ENCODE measurements around the gene PODNL1.

The PODNL1 gene

DNA sequence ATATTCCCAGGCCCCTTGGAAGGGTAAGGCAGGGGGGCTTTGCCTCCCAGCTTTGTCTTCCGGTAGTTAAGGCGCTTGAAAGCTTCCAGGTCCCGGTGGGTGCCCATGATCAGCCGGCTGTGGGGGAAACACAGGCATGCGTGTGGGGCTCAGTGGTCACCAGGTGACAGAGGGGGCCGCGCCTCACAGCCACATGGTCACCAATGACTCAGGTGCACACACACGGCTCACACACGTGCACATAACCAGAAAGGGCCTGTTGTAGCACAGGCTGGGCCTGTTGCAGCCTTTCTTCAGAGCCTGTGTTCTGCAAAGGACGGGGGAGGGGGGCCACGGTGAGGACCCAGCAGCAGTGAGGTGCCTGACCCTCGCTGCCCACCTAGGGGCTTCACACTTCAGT, 55.4 kb downstream of the PODNL1 start:
- Mint-ChIP-seq H3K9me3 (no peaks in the 10 kb centered on the region), H3K27ac (no peak overlapping the region), H3K4me1 (peaks cover 71% of the 10 kb centered on the region), H3K36me3 (peaks cover 11% of the 10 kb centered on the region), H3K4me3 (peak overlapping the region; percentile 72)
- DNase-seq (ENCODE audit: low spot score in 2 of 2) (no peak), ATAC-seq (no peak)

DNA sequence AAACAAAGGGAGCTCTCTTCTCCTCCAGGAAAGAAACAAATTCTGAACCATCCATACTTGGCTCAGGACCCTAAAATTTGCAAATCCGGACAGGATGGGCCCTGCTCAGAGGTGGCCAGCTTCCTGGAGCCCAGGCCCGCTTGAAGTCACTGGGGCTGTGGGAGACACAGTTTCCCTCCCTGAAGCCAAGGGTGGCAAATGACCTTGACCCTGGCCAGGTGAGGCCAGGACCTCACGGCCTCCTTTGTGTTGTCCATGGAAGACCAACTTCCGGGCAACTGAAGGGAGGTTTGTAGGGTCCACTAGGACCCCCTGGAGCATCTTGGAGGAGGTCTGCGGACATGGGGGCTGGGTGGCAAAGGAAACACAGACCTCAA, 55.8 kb downstream of the PODNL1 start:
- Mint-ChIP-seq H3K36me3 (peaks cover 11% of the 10 kb centered on the region), H3K27ac (peak overlapping the region; percentile 88), H3K9me3 (no peaks in the 10 kb centered on the region), H3K4me1 (peaks cover 68% of the 10 kb centered on the region), H3K4me3 (peak overlapping the region; percentile 72)
- no peak for ATAC-seq
- DNase-seq (ENCODE audit: low spot score in 2 of 2), result no peak

DNA sequence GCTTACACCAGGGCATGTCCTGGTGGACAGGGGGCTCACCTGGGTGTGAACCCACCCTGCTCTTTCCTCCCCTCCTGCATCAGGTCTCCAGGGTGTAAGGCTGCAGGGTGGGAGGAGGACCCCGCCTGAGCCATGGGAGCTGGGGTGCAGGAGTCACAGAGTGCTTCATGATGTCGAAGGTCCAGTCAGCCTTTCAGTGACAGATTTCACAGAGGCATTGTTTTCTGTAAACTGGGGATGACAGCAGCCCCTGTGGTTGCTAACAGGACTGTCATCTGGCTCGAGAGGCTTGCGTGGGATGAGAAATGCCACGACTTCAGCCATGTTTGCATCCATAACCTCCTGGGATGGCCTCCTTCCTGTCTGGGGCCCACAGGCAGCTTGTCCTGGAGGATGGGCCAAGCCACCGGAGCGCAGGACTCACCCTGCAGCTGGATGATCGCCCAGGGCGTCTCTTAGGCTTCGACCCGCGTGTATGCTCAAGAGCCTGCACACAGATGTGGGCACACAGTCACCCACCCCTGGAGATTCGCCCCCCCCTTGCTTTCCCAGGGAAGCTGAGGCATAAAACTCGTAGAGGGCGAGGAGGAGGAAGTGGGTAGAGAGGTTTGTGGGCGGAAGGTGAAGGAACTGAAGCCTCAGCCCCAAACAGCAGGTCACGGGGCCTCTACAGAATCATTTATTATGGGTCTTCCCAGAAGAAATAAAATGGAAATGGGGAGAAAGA, 56.4 kb downstream of the PODNL1 start:
- peaks cover 11% of the 10 kb centered on the region for H3K36me3 Mint-ChIP-seq
- H3K27ac Mint-ChIP-seq, result peak overlapping the region; percentile 88
- peak overlapping the region; percentile 72 for H3K4me3 Mint-ChIP-seq
- ATAC-seq (peak; percentile 75), DNase-seq (ENCODE audit: low spot score in 2 of 2) (peak in 1 of 2 donors; percentile 72)
- no peaks in the 10 kb centered on the region for H3K9me3 Mint-ChIP-seq
- H3K4me1 Mint-ChIP-seq, result peaks cover 62% of the 10 kb centered on the region

DNA sequence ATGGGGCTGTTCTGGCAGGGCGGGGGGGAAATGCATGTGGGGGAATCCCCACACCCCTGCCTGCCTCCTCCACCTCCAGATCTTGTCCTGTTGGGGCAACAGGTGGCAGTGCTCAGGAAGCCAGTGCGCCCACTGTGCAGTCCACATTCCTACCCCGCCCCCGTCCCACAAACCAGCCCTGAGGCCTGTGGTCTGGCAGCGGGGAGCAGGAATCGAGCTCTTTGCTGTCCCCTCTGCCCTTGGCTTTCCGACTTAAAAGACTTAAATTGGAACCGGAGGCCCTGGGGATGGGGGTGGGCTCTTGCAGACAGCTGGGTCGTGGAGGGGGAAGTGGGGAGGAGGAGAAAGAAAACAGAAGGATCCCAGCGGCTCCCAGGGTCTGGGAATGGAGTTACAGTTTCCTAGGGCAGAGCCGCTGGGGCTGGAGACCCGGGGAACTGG, 56.9 kb downstream of the PODNL1 start:
- Mint-ChIP-seq H3K4me3 (peak overlapping the region; percentile 72), H3K9me3 (no peaks in the 10 kb centered on the region), H3K36me3 (peaks cover 11% of the 10 kb centered on the region), H3K27ac (peak overlapping the region; percentile 88), H3K4me1 (peaks cover 57% of the 10 kb centered on the region)
- peak in 1 of 2 donors; percentile 67 for DNase-seq (ENCODE audit: low spot score in 2 of 2)
- no peak for ATAC-seq
